ENCODE results near the gene GAS2L2. TPM values are rescaled to one million over a fixed set of nuclear protein-coding genes. Genes with fewer than 3 reads are reported as not detected.

Gene GAS2L2
- polyA plus RNA-seq, 4 donors = 0.05 to 0.07 TPM; not detected in 2

- DNase-seq (ENCODE audit: low read depth in 4 of 4, low spot score in 3 of 4) = no peak
These were observed 4.6 kb downstream of the GAS2L2 start for GRCh38 chr17:35748341-35748841.

- peak in 3 of 4 donors; percentile 58 to 74 (median 65) for DNase-seq (ENCODE audit: low read depth in 4 of 4, low spot score in 3 of 4)
These were observed 5.5 kb downstream of the GAS2L2 start for GRCh38 chr17:35747540-35748017.

GRCh38 chr17:35745749-35746320 is 7.2 kb downstream of the GAS2L2 start:
- DNase-seq (ENCODE audit: low read depth in 4 of 4, low spot score in 3 of 4) = no peak

GRCh38 chr17:35745246-35745645 is 7.8 kb downstream of the GAS2L2 start:
- DNase-seq (ENCODE audit: low read depth in 4 of 4, low spot score in 3 of 4) = no peak

- DNase-seq (ENCODE audit: low read depth in 4 of 4, low spot score in 3 of 4) = no peak
These were observed 8.2 kb downstream of the GAS2L2 start for GRCh38 chr17:35744830-35745229.

GRCh38 chr17:35743626-35744328 is 9.3 kb downstream of the GAS2L2 start:
- DNase-seq (ENCODE audit: low read depth in 4 of 4, low spot score in 3 of 4) = no peak

GRCh38 chr17:35742896-35743477 is 10.1 kb downstream of the GAS2L2 start:
- DNase-seq (ENCODE audit: low read depth in 4 of 4, low spot score in 3 of 4) = no peak

- DNase-seq (ENCODE audit: low read depth in 4 of 4, low spot score in 3 of 4) = no peak
These were observed 10.5 kb downstream of the GAS2L2 start for GRCh38 chr17:35742496-35742895.

GRCh38 chr17:35740997-35741931 is 11.8 kb downstream of the GAS2L2 start:
- DNase-seq (ENCODE audit: low read depth in 4 of 4, low spot score in 3 of 4) = no peak

- no peak for DNase-seq (ENCODE audit: low read depth in 4 of 4, low spot score in 3 of 4)
These were observed 12.8 kb downstream of the GAS2L2 start for GRCh38 chr17:35740216-35740615.

GRCh38 chr17:35738519-35739133 is 14.4 kb downstream of the GAS2L2 start:
- DNase-seq (ENCODE audit: low read depth in 4 of 4, low spot score in 3 of 4) = no peak

- no peak for DNase-seq (ENCODE audit: low read depth in 4 of 4, low spot score in 3 of 4)
These were observed 16.8 kb downstream of the GAS2L2 start for GRCh38 chr17:35736236-35736635.

GRCh38 chr17:35735036-35735805 is 17.8 kb downstream of the GAS2L2 start:
- DNase-seq (ENCODE audit: low read depth in 4 of 4, low spot score in 3 of 4) = no peak

GRCh38 chr17:35734396-35734795 is 18.6 kb downstream of the GAS2L2 start:
- no peak for DNase-seq (ENCODE audit: low read depth in 4 of 4, low spot score in 3 of 4)

- no peak for DNase-seq (ENCODE audit: low read depth in 4 of 4, low spot score in 3 of 4)
These were observed 19.7 kb downstream of the GAS2L2 start for GRCh38 chr17:35733366-35733765.

- no peak for DNase-seq (ENCODE audit: low read depth in 4 of 4, low spot score in 3 of 4)
These were observed 20.3 kb downstream of the GAS2L2 start for GRCh38 chr17:35732806-35733136.

GRCh38 chr17:35731917-35732805 is 20.9 kb downstream of the GAS2L2 start:
- DNase-seq (ENCODE audit: low read depth in 4 of 4, low spot score in 3 of 4) = no peak

- DNase-seq (ENCODE audit: low read depth in 4 of 4, low spot score in 3 of 4) = peak in 1 of 4 donors; percentile 47
These were observed 21.7 kb downstream of the GAS2L2 start, which contains the start of gene RASL10B for GRCh38 chr17:35731239-35731916. RASL10B (plus strand) TSS chr17:35731639; CDS start chr17:35735185, 3,546 bp downstream.

Measured in right renal pelvis (tissue), 4 donors.